Measurements from ENCODE around the gene NHS. TPM values are rescaled to one million over a fixed set of nuclear protein-coding genes. Genes with fewer than 3 reads are reported as not detected.

The NHS gene
- total RNA-seq, 4 donors from 2014 or later: 5.0 to 8.7 (median 6.2) TPM

- DNase-seq (ENCODE audit: extremely low spot score): no peak
- H3K36me3 ChIP-seq: peaks cover under 1 to 4% (median 3%) of the 10 kb centered on the region in 4 donors
- no peak overlapping the region for H3K27ac ChIP-seq (replicated peaks in 1 of 4)
- intact Hi-C loops (cut with DNase I): no loop called here
- no peak overlapping the region for H3K4me3 ChIP-seq
- TF ChIP-seq POLR2A (IDR thresholded peaks at IDR 0.05; ENCODE audit: low read depth): no peak
- TF ChIP-seq EP300 (IDR thresholded peaks at IDR 0.05): no peak
- TF ChIP-seq POLR2AphosphoS5 (IDR thresholded peaks at IDR 0.05): no peak
- TF ChIP-seq, protein P1, sequence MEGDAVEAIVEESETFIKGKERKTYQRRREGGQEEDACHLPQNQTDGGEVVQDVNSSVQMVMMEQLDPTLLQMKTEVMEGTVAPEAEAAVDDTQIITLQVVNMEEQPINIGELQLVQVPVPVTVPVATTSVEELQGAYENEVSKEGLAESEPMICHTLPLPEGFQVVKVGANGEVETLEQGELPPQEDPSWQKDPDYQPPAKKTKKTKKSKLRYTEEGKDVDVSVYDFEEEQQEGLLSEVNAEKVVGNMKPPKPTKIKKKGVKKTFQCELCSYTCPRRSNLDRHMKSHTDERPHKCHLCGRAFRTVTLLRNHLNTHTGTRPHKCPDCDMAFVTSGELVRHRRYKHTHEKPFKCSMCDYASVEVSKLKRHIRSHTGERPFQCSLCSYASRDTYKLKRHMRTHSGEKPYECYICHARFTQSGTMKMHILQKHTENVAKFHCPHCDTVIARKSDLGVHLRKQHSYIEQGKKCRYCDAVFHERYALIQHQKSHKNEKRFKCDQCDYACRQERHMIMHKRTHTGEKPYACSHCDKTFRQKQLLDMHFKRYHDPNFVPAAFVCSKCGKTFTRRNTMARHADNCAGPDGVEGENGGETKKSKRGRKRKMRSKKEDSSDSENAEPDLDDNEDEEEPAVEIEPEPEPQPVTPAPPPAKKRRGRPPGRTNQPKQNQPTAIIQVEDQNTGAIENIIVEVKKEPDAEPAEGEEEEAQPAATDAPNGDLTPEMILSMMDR (IDR thresholded peaks at IDR 0.05): peak in 2 of 3 experiments; percentile 19 to 25
- no peaks in the 10 kb centered on the region for H3K27me3 ChIP-seq
- no peaks in the 10 kb centered on the region for H3K4me1 ChIP-seq
- 88% methylated on average over 2 of the region's 2 CpGs for WGBS
- no peaks in the 10 kb centered on the region for H3K9me3 ChIP-seq
Measured at GRCh38 chrX:17744896-17745523, 370.0 kb downstream of the NHS start.

GRCh38 chrX:17747692-17748091, 372.7 kb downstream of the NHS start:
- Histone ChIP-seq H3K36me3 (peaks cover 11 to 28% (median 17%) of the 10 kb centered on the region in 4 donors), H3K9me3 (no peaks in the 10 kb centered on the region), H3K27me3 (no peaks in the 10 kb centered on the region), H3K4me3 (no peak overlapping the region), H3K27ac (replicated peaks in 1 of 4) (no peak overlapping the region), H3K4me1 (no peaks in the 10 kb centered on the region)
- TF ChIP-seq POLR2AphosphoS5 (IDR thresholded peaks at IDR 0.05): no peak
- TF ChIP-seq EP300 (IDR thresholded peaks at IDR 0.05): no peak
- TF ChIP-seq, protein P1 (IDR thresholded peaks at IDR 0.05): no peak
- no peak for TF ChIP-seq POLR2A (IDR thresholded peaks at IDR 0.05; ENCODE audit: low read depth)
- no peak for DNase-seq (ENCODE audit: extremely low spot score)
- WGBS: 92% methylated on average over 5 of the region's 5 CpGs
- intact Hi-C loops (cut with DNase I): no loop called here

DNA sequence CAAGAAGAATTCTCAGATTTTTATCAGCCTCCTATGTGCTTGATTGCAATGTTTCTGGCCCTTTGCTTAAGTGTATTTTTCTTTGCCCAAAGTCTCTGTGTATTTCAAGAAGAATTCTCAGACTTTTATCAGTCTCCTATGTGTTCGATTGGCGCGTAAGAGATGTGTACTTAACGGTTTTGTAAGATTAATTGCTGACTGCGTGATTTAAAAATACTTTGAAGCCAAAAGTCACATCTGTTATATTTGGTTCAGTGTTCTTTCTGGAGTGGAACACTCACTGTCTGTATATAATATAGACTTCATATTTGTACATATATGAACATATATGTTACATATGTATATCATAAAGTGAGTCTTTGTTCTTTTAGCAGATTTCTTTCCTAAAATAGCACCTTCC, 373.7 kb downstream of the NHS start:
- 83% methylated on average over 5 of the region's 5 CpGs for WGBS
- peaks cover 11 to 32% (median 21%) of the 10 kb centered on the region in 4 donors for H3K36me3 ChIP-seq
- intact Hi-C loops (cut with DNase I): no loop called here
- no peaks in the 10 kb centered on the region for H3K9me3 ChIP-seq
- H3K27ac ChIP-seq (replicated peaks in 1 of 4): no peak overlapping the region
- TF ChIP-seq EP300 (IDR thresholded peaks at IDR 0.05) (no peak), POLR2A (IDR thresholded peaks at IDR 0.05; ENCODE audit: low read depth) (no peak), POLR2AphosphoS5 (IDR thresholded peaks at IDR 0.05) (no peak)
- TF ChIP-seq, protein P1 (IDR thresholded peaks at IDR 0.05): no peak
- no peaks in the 10 kb centered on the region for H3K4me1 ChIP-seq
- H3K27me3 ChIP-seq: no peaks in the 10 kb centered on the region
- no peak overlapping the region for H3K4me3 ChIP-seq
- DNase-seq (ENCODE audit: extremely low spot score): no peak

DNA sequence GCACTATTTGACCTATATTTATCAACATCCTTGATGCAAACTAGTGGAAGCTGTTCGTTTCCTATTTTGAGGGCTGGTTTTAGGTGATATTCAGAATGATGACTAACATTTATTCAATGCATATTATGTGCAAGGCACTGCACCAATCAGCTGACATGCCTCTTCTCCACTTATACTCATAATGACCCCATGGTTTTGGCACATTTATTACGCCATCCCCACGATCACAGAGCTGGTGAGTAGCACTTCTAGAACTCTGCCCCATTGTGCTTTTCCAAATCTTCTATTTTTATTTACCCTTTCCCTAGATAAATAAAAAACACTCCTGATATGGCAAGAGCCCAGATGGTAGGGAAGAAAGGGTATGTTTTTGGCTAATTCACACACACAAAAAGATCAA, 375.4 kb downstream of the NHS start:
- no peaks in the 10 kb centered on the region for H3K4me1 ChIP-seq
- 78% methylated on average over 3 of the region's 3 CpGs for WGBS
- peaks cover 11 to 34% (median 21%) of the 10 kb centered on the region in 4 donors for H3K36me3 ChIP-seq
- DNase-seq (ENCODE audit: extremely low spot score): no peak
- H3K27ac ChIP-seq (replicated peaks in 1 of 4): no peak overlapping the region
- H3K27me3 ChIP-seq: no peaks in the 10 kb centered on the region
- no peaks in the 10 kb centered on the region for H3K9me3 ChIP-seq
- intact Hi-C loops (cut with DNase I): no loop called here
- H3K4me3 ChIP-seq: no peak overlapping the region
- TF ChIP-seq POLR2A (IDR thresholded peaks at IDR 0.05; ENCODE audit: low read depth): no peak
- TF ChIP-seq EP300 (IDR thresholded peaks at IDR 0.05): no peak
- no peak for TF ChIP-seq POLR2AphosphoS5 (IDR thresholded peaks at IDR 0.05)
- TF ChIP-seq, protein P1 (IDR thresholded peaks at IDR 0.05): no peak

DNA sequence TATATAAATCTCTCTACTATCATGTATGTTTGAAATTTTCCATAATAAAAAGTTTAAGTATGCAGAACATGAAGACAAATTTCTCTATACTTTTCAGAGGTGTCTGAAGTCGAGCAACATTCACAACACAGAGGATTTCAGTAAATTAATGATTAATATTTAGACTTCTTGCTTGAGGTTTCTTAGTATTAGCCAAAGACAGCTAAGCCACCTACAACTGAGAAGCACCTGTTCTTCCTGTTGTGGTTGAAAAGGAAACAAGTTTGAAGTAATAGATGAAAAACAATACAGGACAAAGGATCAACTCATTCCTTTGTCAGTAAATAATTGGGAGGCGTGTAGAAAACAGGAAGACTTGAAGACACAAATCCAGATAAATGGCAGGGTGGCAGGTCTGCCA, 383.4 kb downstream of the NHS start:
- no peaks in the 10 kb centered on the region for H3K27me3 ChIP-seq
- 72% methylated on average over 2 of the region's 2 CpGs for WGBS
- peaks cover 0 to 4% (median 1%) of the 10 kb centered on the region in 4 donors for H3K36me3 ChIP-seq
- H3K27ac ChIP-seq (replicated peaks in 1 of 4): no peak overlapping the region
- DNase-seq (ENCODE audit: extremely low spot score): no peak
- no peak overlapping the region for H3K4me3 ChIP-seq
- intact Hi-C loops (cut with DNase I): no loop called here
- no peaks in the 10 kb centered on the region for H3K9me3 ChIP-seq
- H3K4me1 ChIP-seq: no peaks in the 10 kb centered on the region
- TF ChIP-seq EP300 (IDR thresholded peaks at IDR 0.05) (no peak), POLR2AphosphoS5 (IDR thresholded peaks at IDR 0.05) (no peak), POLR2A (IDR thresholded peaks at IDR 0.05; ENCODE audit: low read depth) (no peak)
- TF ChIP-seq, protein P1 (IDR thresholded peaks at IDR 0.05): no peak

All from esophagus muscularis mucosa (tissue), 4 donors.